ENCODE results near the gene N4BP2L1.

Gene N4BP2L1

GRCh38 chr13:32427852-32428580, at the start of gene N4BP2L1:
Gene N4BP2L1 (minus strand): TSS chr13:32428130. CDS start chr13:32428082, 48 bp downstream.
- DNase-seq (ENCODE audit: low spot score): peak; percentile 82

GRCh38 chr13:32476892-32477291, 49.0 kb upstream of the N4BP2L1 start:
- no peak for DNase-seq (ENCODE audit: low spot score)

- no peak for DNase-seq (ENCODE audit: low spot score)
Measured at GRCh38 chr13:32476021-32476731, 48.2 kb upstream of the N4BP2L1 start.

- DNase-seq (ENCODE audit: low spot score): no peak
Measured at GRCh38 chr13:32474999-32475792, 47.3 kb upstream of the N4BP2L1 start.

GRCh38 chr13:32473650-32474049, 45.7 kb upstream of the N4BP2L1 start:
- DNase-seq (ENCODE audit: low spot score): no peak

- peak; percentile 39 for DNase-seq (ENCODE audit: low spot score)
Measured at GRCh38 chr13:32472194-32472621, 44.3 kb upstream of the N4BP2L1 start.

- DNase-seq (ENCODE audit: low spot score): no peak
Measured at GRCh38 chr13:32471187-32471922, 43.4 kb upstream of the N4BP2L1 start.

GRCh38 chr13:32468502-32469142, 40.7 kb upstream of the N4BP2L1 start:
- DNase-seq (ENCODE audit: low spot score): no peak

- no peak for DNase-seq (ENCODE audit: low spot score)
Measured at GRCh38 chr13:32456591-32456990, 28.7 kb upstream of the N4BP2L1 start.

- no peak for DNase-seq (ENCODE audit: low spot score)
Measured at GRCh38 chr13:32455594-32455903, 27.6 kb upstream of the N4BP2L1 start.

- DNase-seq (ENCODE audit: low spot score): no peak
Measured at GRCh38 chr13:32454886-32455593, 27.1 kb upstream of the N4BP2L1 start.

GRCh38 chr13:32453981-32454380, 26.1 kb upstream of the N4BP2L1 start:
- DNase-seq (ENCODE audit: low spot score): no peak

GRCh38 chr13:32448972-32449371, 21.0 kb upstream of the N4BP2L1 start:
- DNase-seq (ENCODE audit: low spot score): no peak

- DNase-seq (ENCODE audit: low spot score): peak; percentile 41
Measured at GRCh38 chr13:32447894-32448623, 20.1 kb upstream of the N4BP2L1 start.

GRCh38 chr13:32446773-32447465, 19.0 kb upstream of the N4BP2L1 start:
- DNase-seq (ENCODE audit: low spot score): no peak

- DNase-seq (ENCODE audit: low spot score): peak; percentile 11
Measured at GRCh38 chr13:32446220-32446619, 18.3 kb upstream of the N4BP2L1 start.

- DNase-seq (ENCODE audit: low spot score): no peak
Measured at GRCh38 chr13:32445461-32445860, 17.5 kb upstream of the N4BP2L1 start.

GRCh38 chr13:32443111-32443510, 15.2 kb upstream of the N4BP2L1 start:
- peak; percentile 27 for DNase-seq (ENCODE audit: low spot score)

GRCh38 chr13:32438871-32439270, 10.9 kb upstream of the N4BP2L1 start:
- no peak for DNase-seq (ENCODE audit: low spot score)

GRCh38 chr13:32432856-32433255, 4.9 kb upstream of the N4BP2L1 start:
- DNase-seq (ENCODE audit: low spot score): no peak
